ENCODE results near the gene DPH7. TPM values are rescaled to one million over a fixed set of nuclear protein-coding genes. Genes with fewer than 3 reads are reported as not detected.

Gene DPH7
- total RNA-seq, 1 experiment from 2014 or later, result 58.4 TPM

DNA sequence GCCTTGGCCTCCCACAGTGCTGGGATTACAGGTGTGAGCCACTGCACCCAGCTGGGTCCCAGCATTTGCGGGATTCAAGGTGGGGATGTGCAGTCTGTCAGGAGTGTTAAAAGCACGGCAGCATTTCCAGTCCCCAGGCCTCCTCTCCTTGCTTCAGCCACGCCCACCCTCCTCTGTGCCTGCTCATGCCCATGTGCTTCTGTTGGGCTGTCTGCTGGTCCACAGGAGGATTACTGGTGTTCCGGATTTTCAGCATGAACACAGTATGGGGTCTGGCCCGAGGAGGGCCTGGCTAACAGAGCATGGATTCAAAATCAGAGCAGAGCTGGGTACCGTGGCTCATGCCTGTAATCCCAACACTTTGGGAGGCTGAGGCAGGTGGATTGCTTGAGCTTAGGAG is 32.2 kb upstream of the DPH7 start:
- Mint-ChIP-seq H3K27me3 (ENCODE audit: insufficient read depth, unreplicated experiment) (no peaks in the 10 kb centered on the region), H3K4me3 (ENCODE audit: unreplicated experiment) (peak overlapping the region; percentile 59), H3K27ac (ENCODE audit: unreplicated experiment) (peak overlapping the region; percentile 98), H3K9me3 (ENCODE audit: unreplicated experiment) (no peaks in the 10 kb centered on the region), H3K36me3 (ENCODE audit: insufficient read depth, unreplicated experiment) (peaks cover 47% of the 10 kb centered on the region), H3K4me1 (ENCODE audit: low read depth, unreplicated experiment) (peaks cover 22% of the 10 kb centered on the region)
- CTCF ChIA-PET, result no interaction called here
- POLR2A ChIA-PET, result no interaction called here
- no peak for DNase-seq
- BruUV-seq (replicated peaks), result no TSS peak
- TF ChIP-seq, protein P1, sequence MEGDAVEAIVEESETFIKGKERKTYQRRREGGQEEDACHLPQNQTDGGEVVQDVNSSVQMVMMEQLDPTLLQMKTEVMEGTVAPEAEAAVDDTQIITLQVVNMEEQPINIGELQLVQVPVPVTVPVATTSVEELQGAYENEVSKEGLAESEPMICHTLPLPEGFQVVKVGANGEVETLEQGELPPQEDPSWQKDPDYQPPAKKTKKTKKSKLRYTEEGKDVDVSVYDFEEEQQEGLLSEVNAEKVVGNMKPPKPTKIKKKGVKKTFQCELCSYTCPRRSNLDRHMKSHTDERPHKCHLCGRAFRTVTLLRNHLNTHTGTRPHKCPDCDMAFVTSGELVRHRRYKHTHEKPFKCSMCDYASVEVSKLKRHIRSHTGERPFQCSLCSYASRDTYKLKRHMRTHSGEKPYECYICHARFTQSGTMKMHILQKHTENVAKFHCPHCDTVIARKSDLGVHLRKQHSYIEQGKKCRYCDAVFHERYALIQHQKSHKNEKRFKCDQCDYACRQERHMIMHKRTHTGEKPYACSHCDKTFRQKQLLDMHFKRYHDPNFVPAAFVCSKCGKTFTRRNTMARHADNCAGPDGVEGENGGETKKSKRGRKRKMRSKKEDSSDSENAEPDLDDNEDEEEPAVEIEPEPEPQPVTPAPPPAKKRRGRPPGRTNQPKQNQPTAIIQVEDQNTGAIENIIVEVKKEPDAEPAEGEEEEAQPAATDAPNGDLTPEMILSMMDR (IDR thresholded peaks at IDR 0.05; ENCODE audit: insufficient read depth in 1 of 2, low read depth in 1 of 2, low read length in 1 of 2, severe bottlenecking in 1 of 2, unreplicated experiment in 1 of 2), result no peak
- intact Hi-C loops (cut with micrococcal nuclease; ENCODE audit: unreplicated experiment), result no loop called here
- peaks cover 40% of the 10 kb centered on the region for H3K4me1 ChIP-seq
- H3K27me3 ChIP-seq (replicated peaks; ENCODE audit: control insufficient read depth, insufficient read depth, low read length), result no peaks in the 10 kb centered on the region
- no peaks in the 10 kb centered on the region for H3K9me3 ChIP-seq
- H3K4me3 ChIP-seq (ENCODE audit: low read depth, low read length), result no peak overlapping the region
- H3K36me3 ChIP-seq (ENCODE audit: control insufficient read depth, insufficient read depth, low read length), result no peaks in the 10 kb centered on the region; the same call in none of the 2 replicates

DNA sequence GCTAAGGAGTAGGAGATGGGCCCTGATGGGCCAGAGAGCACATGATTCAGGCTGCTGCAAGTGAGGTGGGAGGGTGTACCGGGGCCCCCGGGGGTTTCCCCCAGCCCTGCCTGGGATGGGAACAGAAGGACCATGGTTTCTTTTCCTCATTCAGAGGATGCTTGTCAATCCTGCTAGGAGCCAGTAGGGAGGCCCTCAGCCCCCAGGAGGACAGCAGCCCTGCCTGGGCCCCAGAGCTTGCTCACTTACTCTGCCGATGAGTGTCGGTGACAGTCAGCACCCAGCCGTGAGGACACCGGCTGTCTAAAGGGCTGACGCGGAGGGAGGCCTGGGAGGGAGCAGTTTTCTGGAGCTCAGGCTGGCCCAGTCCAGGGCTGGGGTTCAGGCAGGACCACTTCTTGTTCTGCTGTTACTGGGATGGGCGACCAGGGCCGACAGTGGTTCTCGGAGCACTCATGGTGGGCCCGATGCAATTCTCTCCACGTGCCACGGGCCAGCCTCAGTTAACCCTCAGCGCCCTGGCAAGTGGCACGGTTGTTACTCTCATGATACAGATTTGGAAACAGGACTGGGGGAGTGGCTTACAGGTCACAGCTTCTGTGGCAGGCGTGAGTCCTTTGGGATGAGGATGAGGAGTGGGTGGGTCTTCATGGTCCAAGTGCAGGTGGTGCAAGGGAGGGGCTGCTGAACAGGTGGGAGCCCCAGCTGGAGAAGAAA is 28.6 kb upstream of the DPH7 start:
- H3K9me3 Mint-ChIP-seq (ENCODE audit: unreplicated experiment), result no peaks in the 10 kb centered on the region
- Histone ChIP-seq H3K4me1 (peaks cover 32% of the 10 kb centered on the region), H3K9me3 (no peaks in the 10 kb centered on the region), H3K27me3 (replicated peaks; ENCODE audit: control insufficient read depth, insufficient read depth, low read length) (no peaks in the 10 kb centered on the region), H3K36me3 (ENCODE audit: control insufficient read depth, insufficient read depth, low read length) (no peaks in the 10 kb centered on the region), H3K4me3 (ENCODE audit: low read depth, low read length) (peak overlapping the region; percentile 85)
- H3K4me3 Mint-ChIP-seq (ENCODE audit: unreplicated experiment), result peak overlapping the region; percentile 76
- peaks cover 24% of the 10 kb centered on the region for H3K4me1 Mint-ChIP-seq (ENCODE audit: low read depth, unreplicated experiment)
- ChIA-PET POLR2A (no interaction called here), CTCF (no interaction called here)
- DNase-seq, result no peak
- TSS peak; percentile 13 for BruUV-seq (replicated peaks)
- H3K27me3 Mint-ChIP-seq (ENCODE audit: insufficient read depth, unreplicated experiment), result no peaks in the 10 kb centered on the region
- TF ChIP-seq, protein P1 (IDR thresholded peaks at IDR 0.05; ENCODE audit: insufficient read depth in 1 of 2, low read depth in 1 of 2, low read length in 1 of 2, severe bottlenecking in 1 of 2, unreplicated experiment in 1 of 2), result no peak
- peaks cover 19% of the 10 kb centered on the region for H3K36me3 Mint-ChIP-seq (ENCODE audit: insufficient read depth, unreplicated experiment)
- peak overlapping the region; percentile 84 for H3K27ac Mint-ChIP-seq (ENCODE audit: unreplicated experiment)
- intact Hi-C loops (cut with micrococcal nuclease; ENCODE audit: unreplicated experiment), result loop anchor here (5.0 kb wide), 1 partner anchor 55 kb away; the partner anchor contains the start of genes MRPL41 and PNPLA7

DNA sequence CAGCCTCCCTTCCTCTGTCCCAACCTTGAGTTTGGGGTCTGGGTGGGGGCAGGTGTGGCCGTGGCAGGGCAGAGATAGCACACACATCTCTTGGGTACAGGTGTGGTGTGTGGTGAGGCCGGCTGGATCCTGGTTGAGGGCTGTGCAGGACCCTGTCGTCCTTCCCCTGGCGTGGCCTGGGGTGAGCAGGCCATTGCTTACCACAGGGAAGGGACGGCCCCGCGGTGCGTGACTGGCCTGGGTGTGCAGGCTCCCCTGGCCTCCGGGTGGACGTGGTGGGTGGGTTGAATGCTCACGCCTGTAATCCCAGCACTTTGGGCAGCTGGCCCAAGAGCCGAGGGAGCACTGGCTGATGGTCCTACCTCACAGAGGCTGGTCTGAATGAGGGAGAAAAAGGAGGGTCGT is 28.0 kb upstream of the DPH7 start:
- DNase-seq, result no peak
- Histone ChIP-seq H3K9me3 (no peaks in the 10 kb centered on the region), H3K27me3 (replicated peaks; ENCODE audit: control insufficient read depth, insufficient read depth, low read length) (no peaks in the 10 kb centered on the region), H3K36me3 (ENCODE audit: control insufficient read depth, insufficient read depth, low read length) (no peaks in the 10 kb centered on the region), H3K4me3 (ENCODE audit: low read depth, low read length) (peak overlapping the region; percentile 85), H3K4me1 (peaks cover 26% of the 10 kb centered on the region)
- H3K9me3 Mint-ChIP-seq (ENCODE audit: unreplicated experiment), result no peaks in the 10 kb centered on the region
- H3K4me1 Mint-ChIP-seq (ENCODE audit: low read depth, unreplicated experiment), result peaks cover 19% of the 10 kb centered on the region
- BruUV-seq (replicated peaks), result no TSS peak
- ChIA-PET CTCF (no interaction called here), POLR2A (no interaction called here)
- intact Hi-C loops (cut with micrococcal nuclease; ENCODE audit: unreplicated experiment), result loop anchor here (5.0 kb wide), 1 partner anchor 54 kb away; the partner anchor contains the start of genes MRPL41 and PNPLA7
- H3K27me3 Mint-ChIP-seq (ENCODE audit: insufficient read depth, unreplicated experiment), result no peaks in the 10 kb centered on the region
- TF ChIP-seq, protein P1 (IDR thresholded peaks at IDR 0.05; ENCODE audit: insufficient read depth in 1 of 2, low read depth in 1 of 2, low read length in 1 of 2, severe bottlenecking in 1 of 2, unreplicated experiment in 1 of 2), result no peak
- H3K4me3 Mint-ChIP-seq (ENCODE audit: unreplicated experiment), result peak overlapping the region; percentile 76
- H3K27ac Mint-ChIP-seq (ENCODE audit: unreplicated experiment), result peak overlapping the region; percentile 84
- peaks cover 13% of the 10 kb centered on the region for H3K36me3 Mint-ChIP-seq (ENCODE audit: insufficient read depth, unreplicated experiment)
